Measurements from ENCODE around the gene PIAS1.
A peak's percentile ranks its signal among the peaks of the same experiment; 100 is the strongest.

PIAS1 gene

DNA sequence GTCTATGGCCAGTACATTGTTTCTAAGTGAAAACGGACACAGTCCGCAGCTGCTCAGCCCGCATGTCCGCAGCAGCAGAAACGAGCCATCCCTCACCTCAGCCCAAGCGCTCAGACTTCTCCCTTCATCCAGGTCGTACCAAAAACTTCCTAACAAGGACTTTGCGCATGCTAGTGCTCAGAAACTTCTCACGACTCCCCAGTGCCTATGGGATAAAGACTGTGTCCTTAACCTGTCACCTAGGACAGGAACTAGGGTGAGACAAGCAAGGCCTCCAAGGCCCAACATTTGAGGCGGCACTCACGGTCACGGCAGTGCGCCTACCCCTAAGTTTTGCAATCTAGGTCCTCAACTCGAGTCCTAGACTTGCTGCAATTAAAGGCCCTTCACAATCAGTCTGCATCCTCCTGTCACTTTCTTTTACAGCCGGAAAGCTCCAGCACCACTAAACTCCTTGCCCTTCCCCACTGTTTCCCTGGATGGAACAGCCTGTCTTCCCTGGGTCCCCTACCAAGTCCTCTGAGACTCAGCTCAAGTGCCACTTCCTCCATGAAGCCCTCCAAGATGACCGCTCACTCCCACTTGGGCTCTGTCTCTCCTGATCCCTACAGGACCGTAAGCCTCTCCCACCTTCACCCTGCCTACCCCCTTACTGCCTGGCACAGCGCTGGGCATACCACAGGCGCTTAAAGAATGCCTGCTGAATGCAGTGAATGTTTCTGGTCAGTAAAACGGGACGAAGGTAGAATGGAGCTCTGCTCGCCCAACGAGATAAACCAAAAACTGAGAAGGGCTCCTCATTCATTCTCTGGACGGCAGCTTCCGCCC lies 174.2 kb downstream of the PIAS1 start (continued):
- TF ChIP-seq, protein P1, sequence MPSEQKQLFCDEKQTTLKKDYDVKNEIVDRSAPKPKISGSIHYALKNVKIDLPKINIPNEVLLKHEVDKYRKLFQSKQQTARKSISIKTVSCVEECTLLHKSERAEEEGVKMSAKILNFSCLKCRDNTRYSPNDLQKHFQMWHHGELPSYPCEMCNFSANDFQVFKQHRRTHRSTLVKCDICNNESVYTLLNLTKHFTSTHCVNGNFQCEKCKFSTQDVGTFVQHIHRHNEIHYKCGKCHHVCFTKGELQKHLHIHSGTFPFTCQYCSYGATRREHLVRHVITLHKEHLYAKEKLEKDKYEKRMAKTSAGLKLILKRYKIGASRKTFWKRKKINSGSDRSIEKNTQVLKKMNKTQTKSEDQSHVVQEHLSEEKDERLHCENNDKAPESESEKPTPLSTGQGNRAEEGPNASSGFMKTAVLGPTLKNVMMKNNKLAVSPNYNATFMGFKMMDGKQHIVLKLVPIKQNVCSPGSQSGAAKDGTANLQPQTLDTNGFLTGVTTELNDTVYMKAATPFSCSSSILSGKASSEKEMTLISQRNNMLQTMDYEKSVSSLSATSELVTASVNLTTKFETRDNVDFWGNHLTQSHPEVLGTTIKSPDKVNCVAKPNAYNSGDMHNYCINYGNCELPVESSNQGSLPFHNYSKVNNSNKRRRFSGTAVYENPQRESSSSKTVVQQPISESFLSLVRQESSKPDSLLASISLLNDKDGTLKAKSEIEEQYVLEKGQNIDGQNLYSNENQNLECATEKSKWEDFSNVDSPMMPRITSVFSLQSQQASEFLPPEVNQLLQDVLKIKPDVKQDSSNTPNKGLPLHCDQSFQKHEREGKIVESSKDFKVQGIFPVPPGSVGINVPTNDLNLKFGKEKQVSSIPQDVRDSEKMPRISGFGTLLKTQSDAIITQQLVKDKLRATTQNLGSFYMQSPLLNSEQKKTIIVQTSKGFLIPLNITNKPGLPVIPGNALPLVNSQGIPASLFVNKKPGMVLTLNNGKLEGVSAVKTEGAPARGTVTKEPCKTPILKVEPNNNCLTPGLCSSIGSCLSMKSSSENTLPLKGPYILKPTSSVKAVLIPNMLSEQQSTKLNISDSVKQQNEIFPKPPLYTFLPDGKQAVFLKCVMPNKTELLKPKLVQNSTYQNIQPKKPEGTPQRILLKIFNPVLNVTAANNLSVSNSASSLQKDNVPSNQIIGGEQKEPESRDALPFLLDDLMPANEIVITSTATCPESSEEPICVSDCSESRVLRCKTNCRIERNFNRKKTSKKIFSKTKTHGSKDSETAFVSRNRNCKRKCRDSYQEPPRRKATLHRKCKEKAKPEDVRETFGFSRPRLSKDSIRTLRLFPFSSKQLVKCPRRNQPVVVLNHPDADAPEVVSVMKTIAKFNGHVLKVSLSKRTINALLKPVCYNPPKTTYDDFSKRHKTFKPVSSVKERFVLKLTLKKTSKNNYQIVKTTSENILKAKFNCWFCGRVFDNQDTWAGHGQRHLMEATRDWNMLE (tag by site-specific recombination; conservative IDR thresholded peaks at IDR 0.05; ENCODE audit: low read depth): no peak
- no peak; the same call in 1 of the 2 replicates for TF ChIP-seq ZNF76 (tag by site-specific recombination; IDR thresholded peaks at IDR 0.05; ENCODE audit: borderline replicate concordance, low read depth)
- no peak for TF ChIP-seq ZNF704 (tag by site-specific recombination; IDR thresholded peaks at IDR 0.05)
- no peak for TF ChIP-seq SALL2 (tag by site-specific recombination; IDR thresholded peaks at IDR 0.05; ENCODE audit: borderline replicate concordance)
- TF ChIP-seq ZBTB10 (tag by site-specific recombination; IDR thresholded peaks at IDR 0.05): no peak
- TF ChIP-seq ZBTB17 (tag by site-specific recombination; IDR thresholded peaks at IDR 0.05): peak; percentile 23; the same call in 1 of the 2 replicates
- TF ChIP-seq ZNF391 (tag by site-specific recombination; IDR thresholded peaks at IDR 0.05; ENCODE audit: borderline replicate concordance, low read depth): no peak
- TF ChIP-seq ZNF398 (tag by site-specific recombination; IDR thresholded peaks at IDR 0.05): no peak
- TF ChIP-seq ZNF529 (tag by site-specific recombination; IDR thresholded peaks at IDR 0.05; ENCODE audit: insufficient replicate concordance): no peak
- peak; percentile 41 for TF ChIP-seq KLF17 (tag by site-specific recombination; IDR thresholded peaks at IDR 0.05)
- TF ChIP-seq ZNF776 (tag by site-specific recombination; IDR thresholded peaks at IDR 0.05; ENCODE audit: borderline replicate concordance): no peak
- TF ChIP-seq KLF7 (tag by site-specific recombination; IDR thresholded peaks at IDR 0.05; ENCODE audit: borderline replicate concordance): no peak
- no peak for TF ChIP-seq HOXD13 (CRISPR knock-in tag; IDR thresholded peaks at IDR 0.05; ENCODE audit: borderline replicate concordance)
- TF ChIP-seq ZNF560 (tag by site-specific recombination; IDR thresholded peaks at IDR 0.05; ENCODE audit: borderline replicate concordance): no peak
- TF ChIP-seq ZNF280D (tag by site-specific recombination; IDR thresholded peaks at IDR 0.05): peak; percentile 61; the same call in 1 of the 2 replicates
- no peak for TF ChIP-seq ZNF324 (tag by site-specific recombination; IDR thresholded peaks at IDR 0.05)
- peak; percentile 94 for TF ChIP-seq ZNF580 (tag by site-specific recombination; IDR thresholded peaks at IDR 0.05)
- peak; percentile 45; the same call in 1 of the 2 replicates for TF ChIP-seq ZNF600 (tag by site-specific recombination; IDR thresholded peaks at IDR 0.05)
- TF ChIP-seq AEBP2 (tag by site-specific recombination; IDR thresholded peaks at IDR 0.05; ENCODE audit: borderline replicate concordance): no peak
- no peak for TF ChIP-seq ZNF214 (tag by site-specific recombination; IDR thresholded peaks at IDR 0.05; ENCODE audit: borderline replicate concordance)

All from HEK293 (cell line).